ENCODE measurements around the gene SIAH2.

SIAH2 gene

DNA sequence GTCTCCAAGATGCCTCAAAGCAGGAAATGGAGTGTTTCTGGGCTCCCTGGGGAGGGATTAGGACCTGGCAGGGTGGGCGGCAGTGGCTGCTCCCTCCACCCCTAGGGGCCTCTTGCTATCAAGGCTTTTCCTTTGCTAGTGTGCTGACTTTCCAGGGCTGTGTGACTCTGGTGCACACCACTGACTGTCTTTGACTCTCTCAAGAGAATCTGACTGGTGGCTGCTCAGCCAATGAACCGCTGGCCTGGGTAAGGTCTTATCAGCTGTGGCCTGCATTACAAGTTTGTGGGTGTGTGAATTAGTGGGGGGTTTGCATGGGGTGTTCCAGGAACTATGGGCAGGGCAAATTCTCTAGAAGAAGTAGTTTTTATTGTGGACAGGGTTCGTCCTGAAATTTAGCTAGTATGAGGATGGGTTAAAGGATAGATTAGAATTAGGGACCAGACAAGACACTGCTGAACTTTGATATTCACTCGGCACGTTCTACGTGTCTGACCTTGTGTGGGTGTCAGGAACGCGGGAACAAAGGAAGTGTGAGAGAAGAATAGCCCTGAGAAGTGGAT, 29.5 kb downstream of the SIAH2 start:
- DNase-seq = no peak

GRCh38 chr3:150729682-150730360, 33.1 kb downstream of the SIAH2 start:
- DNase-seq = no peak

GRCh38 chr3:150727653-150728502, 35.1 kb downstream of the SIAH2 start:
- no peak for DNase-seq

- DNase-seq = no peak
Measured at GRCh38 chr3:150725548-150725947, 37.4 kb downstream of the SIAH2 start.

- no peak for DNase-seq
Measured at GRCh38 chr3:150723946-150724345, 39.0 kb downstream of the SIAH2 start.

DNA sequence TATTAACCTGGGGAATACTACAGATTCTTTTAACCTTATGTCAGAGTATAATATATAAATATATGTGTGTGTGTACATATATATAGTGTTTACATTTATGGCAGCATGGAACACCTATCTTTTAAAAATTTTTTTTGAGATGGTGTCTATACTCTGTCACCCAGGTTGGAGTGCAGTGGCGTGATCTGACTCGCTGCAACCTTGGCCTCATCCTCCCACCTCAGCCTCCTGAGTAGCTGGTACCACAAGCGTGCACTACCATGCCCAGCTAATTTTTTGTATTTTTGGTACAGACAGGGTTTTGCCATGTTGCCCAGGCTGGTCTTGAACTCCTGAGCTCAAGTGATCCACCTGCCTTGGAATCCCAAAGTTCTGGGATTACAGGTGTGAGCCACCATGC, 40.7 kb downstream of the SIAH2 start:
- no peak for DNase-seq

DNA sequence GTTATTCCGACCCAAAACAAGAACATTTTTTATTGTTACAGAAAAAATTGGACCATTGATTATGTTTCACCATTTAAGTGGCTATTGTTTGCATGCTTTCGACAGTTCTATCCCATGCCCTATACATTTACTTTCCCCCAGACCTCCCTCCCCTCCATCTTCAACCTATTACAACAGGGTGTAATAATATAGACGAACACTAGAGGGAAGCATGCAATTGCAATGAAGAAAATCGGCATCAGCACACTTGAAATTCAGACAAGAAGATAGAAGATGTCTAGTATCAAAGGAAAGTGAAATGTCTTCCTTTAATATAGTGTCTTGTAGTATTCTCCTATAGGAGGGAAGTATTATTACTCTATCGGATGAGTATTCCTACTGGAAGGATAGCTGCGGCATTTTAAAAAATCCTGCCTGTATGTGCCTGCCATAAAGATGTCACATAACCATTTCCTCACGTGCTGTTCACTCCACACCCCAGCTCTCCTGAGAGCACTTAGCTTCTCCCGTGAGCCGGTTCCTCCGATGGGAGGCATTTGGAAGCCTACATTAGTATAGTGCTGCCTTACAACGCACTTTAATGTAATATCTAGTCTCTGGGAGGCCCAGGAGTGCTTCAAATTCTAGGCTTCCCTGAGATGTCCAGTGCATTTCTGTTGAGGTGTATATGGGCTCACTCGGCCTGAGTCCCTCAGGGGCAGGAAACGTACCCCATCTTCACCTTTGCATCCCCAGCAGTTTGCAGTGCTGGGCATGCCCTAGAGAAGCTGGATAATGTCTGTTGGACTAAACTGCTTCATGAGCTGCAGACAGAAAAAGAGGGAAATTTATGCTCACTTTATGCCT, 41.5 kb downstream of the SIAH2 start:
- DNase-seq = no peak

- no peak for DNase-seq
Measured at GRCh38 chr3:150720444-150720843, 42.5 kb downstream of the SIAH2 start.

DNA sequence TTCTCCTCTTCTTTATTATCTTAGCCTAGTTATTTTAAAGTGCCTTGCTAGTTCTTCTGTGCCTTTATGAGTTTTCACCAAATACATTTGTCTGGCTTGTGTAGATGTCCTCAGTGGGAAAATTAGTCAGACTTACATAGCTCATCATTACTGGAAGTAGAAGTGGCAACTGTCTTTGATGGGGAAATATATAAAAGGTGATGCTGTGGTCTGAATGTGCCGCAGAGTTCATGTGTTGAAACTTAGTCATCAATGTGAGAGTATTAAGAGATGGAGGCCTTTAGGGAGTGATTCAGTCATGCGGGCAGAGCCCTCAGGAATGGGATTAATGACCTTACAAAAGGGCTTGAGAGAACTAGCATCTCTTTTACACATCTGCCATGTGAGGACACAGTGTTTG, 52.9 kb downstream of the SIAH2 start:
- DNase-seq = no peak

DNA sequence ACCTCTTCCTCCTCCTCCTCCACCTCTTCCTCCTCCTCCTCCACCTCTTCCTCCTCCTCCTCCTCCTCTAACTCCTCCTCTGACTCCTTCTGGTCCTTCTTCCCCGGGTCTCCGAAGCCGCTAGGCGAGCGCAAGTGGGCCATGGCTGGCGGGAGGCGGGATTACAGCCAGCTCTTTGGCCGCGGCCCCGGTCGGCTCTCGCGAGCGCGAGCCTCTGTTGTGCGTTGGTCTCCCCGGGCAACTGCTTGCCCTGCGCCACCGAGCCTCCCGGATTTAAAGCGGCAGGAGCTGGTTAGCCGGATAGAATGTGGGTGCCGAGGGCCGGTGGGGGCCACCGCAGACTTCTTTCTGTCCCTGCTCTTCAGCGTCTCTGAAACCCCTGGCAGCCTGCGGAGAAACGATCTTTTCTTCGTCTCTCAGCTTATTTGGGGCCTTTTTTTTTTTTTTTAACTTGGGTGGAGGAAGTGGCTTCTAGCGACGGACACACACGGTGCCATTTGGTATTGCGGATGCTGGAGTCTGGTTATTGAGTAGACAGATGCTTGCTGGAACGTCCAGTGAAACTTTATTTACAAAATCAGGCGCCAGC, 59.1 kb downstream of the SIAH2 start, which contains the start of gene ERICH6:
ERICH6 (minus strand) TSS at position 165 of the 589 bp plus-strand sequence; CDS start at position 143, 22 bp downstream.
- peak; percentile 83 to 87 for DNase-seq

- no peak for DNase-seq
Measured at GRCh38 chr3:150703299-150703755, 59.6 kb downstream of the SIAH2 start.

GRCh38 chr3:150699068-150699639, 63.8 kb downstream of the SIAH2 start:
- no peak for DNase-seq

- no peak for DNase-seq
Measured at GRCh38 chr3:150697646-150698045, 65.3 kb downstream of the SIAH2 start.

DNA sequence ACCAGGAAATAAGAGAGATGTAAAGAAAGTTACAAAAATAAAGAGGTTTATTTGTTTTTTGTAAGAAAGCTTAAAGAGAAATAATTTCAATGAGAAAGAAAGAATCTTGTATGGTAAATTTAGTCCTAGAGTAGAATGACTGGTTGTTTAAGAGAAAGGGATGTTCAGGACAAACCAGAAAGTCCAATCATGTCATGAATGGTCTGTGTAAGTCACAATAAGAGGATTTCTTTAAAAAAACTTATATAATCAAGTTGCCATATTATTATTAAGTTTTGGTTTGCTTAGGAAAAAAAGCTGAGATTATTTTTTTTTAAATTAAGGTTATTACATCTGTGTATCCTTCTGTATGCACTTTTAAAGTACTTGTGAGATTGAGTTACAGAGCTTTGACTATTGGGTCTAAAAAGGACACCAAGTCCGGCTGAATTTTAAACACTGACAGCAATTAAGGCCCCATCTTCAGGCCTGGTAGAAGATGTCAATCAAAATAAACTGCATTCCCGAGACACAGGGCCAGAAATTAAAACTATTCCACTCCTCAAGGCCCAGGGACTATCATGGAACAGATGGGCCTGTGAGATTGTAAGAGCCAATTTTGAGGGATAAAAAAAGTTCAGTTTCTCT, 71.4 kb downstream of the SIAH2 start:
- DNase-seq = no peak

All from activated CD4-positive, alpha-beta T cell treated with anti-CD3 and anti-CD28 coated beads, Interleukin-2, amount 50 U/mL, for 48 hours (primary cell).